Activated CD8-positive, alpha-beta memory T cell treated with anti-CD3 and anti-CD28 coated beads for 4 hours (primary cell): ENCODE data around the gene ST8SIA1.
"Not testable (repeated sequence)": the region's sequence is repeated elsewhere in the genome, so short reads cannot be mapped to it uniquely, and the experiment has no call there.

Experiments
- DNase-seq, 2 donors: peaks; one replicate each; pipeline ENCODE4 v3.0.0-alpha.2; 2020; ENCODE audit warnings: low read depth in 2 of 2

The ST8SIA1 gene

GRCh38 chr12:22334410-22335100, at the start of gene ST8SIA1:
TSS of gene ST8SIA1 (minus strand) at chr12:22334707. CDS start at chr12:22334232, 475 bp downstream.
- peak; percentile 4 to 28 for DNase-seq

GRCh38 chr12:22380031-22380430, 45.5 kb upstream of the ST8SIA1 start:
- DNase-seq = no peak

- DNase-seq = no peak
Measured at GRCh38 chr12:22377731-22378496, 43.4 kb upstream of the ST8SIA1 start.

GRCh38 chr12:22376596-22377150, 42.2 kb upstream of the ST8SIA1 start:
- DNase-seq = not testable (repeated sequence)

- no peak for DNase-seq
Measured at GRCh38 chr12:22374508-22374907, 40.0 kb upstream of the ST8SIA1 start.

GRCh38 chr12:22372277-22372837, 37.9 kb upstream of the ST8SIA1 start:
- no peak for DNase-seq

- DNase-seq = no peak
Measured at GRCh38 chr12:22366181-22366580, 31.7 kb upstream of the ST8SIA1 start.

- no peak for DNase-seq
Measured at GRCh38 chr12:22361785-22362184, 27.3 kb upstream of the ST8SIA1 start.

- no peak for DNase-seq
Measured at GRCh38 chr12:22360774-22361173, 26.3 kb upstream of the ST8SIA1 start.

GRCh38 chr12:22357531-22357930, 23.0 kb upstream of the ST8SIA1 start:
- DNase-seq = no peak

- no peak for DNase-seq
Measured at GRCh38 chr12:22356231-22356630, 21.7 kb upstream of the ST8SIA1 start.

GRCh38 chr12:22355011-22355580, 20.6 kb upstream of the ST8SIA1 start:
- DNase-seq = no peak

- no peak for DNase-seq
Measured at GRCh38 chr12:22353615-22354325, 19.3 kb upstream of the ST8SIA1 start.

GRCh38 chr12:22350886-22351285, 16.4 kb upstream of the ST8SIA1 start:
- no peak for DNase-seq

- DNase-seq = no peak
Measured at GRCh38 chr12:22348208-22348607, 13.7 kb upstream of the ST8SIA1 start.

GRCh38 chr12:22340143-22340542, 5.6 kb upstream of the ST8SIA1 start:
- DNase-seq = no peak

- DNase-seq = no peak
Measured at GRCh38 chr12:22339691-22340090, 5.2 kb upstream of the ST8SIA1 start.

GRCh38 chr12:22335794-22336166, 1.3 kb upstream of the ST8SIA1 start:
- DNase-seq = no peak

GRCh38 chr12:22333713-22334409, 646 bp downstream of the ST8SIA1 start:
- DNase-seq = no peak

- DNase-seq = no peak
Measured at GRCh38 chr12:22333186-22333712, 1.3 kb downstream of the ST8SIA1 start.

GRCh38 chr12:22332202-22332601, 2.3 kb downstream of the ST8SIA1 start:
- DNase-seq = no peak
